WTC11 (cell line): Measurements from ENCODE around the gene PEX11B.

Source experiments
- FOXK1 ChIP-seq: sonication (generic); formaldehyde crosslinking; IDR thresholded peaks from 2 replicates; pipeline ENCODE4 v1.8.0; 2022; ENCODE audit warnings: mild to moderate bottlenecking, moderate library complexity, missing genetic modification reagents
- TF ChIP-seq, protein P1 (sequence below): fragments of 200-600 bp; IDR thresholded peaks from 2 replicates; pipeline ENCODE4 v1.8.0; 2022; ENCODE audit warnings: antibody characterized with exemption
- TF ChIP-seq, protein P2 (sequence below): sonication (generic); formaldehyde crosslinking; IDR thresholded peaks from 2 replicates; pipeline ENCODE4 v1.8.1; 2023; ENCODE audit warnings: mild to moderate bottlenecking, missing genetic modification reagents

DNA sequence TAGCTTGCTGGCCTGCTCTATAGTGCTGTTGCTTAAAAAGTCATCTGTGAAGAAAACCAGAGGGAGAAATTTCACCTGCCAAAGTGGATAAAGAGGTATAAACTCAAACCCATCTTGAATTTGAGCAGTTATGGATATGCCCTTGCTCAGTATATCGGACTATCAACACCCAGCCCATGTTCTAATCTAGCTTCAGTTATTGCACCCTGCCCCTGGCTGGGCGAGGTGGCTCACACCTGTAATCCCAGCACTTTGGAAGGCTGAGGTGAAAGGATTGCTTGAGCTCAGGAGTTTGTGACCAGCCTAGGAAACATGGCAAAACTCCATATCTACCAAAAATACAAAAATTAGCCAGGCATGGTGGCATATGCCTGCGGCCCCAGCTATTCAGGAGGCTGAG lies 26.0 kb upstream of the PEX11B start:
- TF ChIP-seq, protein P1, sequence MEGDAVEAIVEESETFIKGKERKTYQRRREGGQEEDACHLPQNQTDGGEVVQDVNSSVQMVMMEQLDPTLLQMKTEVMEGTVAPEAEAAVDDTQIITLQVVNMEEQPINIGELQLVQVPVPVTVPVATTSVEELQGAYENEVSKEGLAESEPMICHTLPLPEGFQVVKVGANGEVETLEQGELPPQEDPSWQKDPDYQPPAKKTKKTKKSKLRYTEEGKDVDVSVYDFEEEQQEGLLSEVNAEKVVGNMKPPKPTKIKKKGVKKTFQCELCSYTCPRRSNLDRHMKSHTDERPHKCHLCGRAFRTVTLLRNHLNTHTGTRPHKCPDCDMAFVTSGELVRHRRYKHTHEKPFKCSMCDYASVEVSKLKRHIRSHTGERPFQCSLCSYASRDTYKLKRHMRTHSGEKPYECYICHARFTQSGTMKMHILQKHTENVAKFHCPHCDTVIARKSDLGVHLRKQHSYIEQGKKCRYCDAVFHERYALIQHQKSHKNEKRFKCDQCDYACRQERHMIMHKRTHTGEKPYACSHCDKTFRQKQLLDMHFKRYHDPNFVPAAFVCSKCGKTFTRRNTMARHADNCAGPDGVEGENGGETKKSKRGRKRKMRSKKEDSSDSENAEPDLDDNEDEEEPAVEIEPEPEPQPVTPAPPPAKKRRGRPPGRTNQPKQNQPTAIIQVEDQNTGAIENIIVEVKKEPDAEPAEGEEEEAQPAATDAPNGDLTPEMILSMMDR = no peak
- no peak for TF ChIP-seq FOXK1 (CRISPR knock-in tag)
- TF ChIP-seq, protein P2, sequence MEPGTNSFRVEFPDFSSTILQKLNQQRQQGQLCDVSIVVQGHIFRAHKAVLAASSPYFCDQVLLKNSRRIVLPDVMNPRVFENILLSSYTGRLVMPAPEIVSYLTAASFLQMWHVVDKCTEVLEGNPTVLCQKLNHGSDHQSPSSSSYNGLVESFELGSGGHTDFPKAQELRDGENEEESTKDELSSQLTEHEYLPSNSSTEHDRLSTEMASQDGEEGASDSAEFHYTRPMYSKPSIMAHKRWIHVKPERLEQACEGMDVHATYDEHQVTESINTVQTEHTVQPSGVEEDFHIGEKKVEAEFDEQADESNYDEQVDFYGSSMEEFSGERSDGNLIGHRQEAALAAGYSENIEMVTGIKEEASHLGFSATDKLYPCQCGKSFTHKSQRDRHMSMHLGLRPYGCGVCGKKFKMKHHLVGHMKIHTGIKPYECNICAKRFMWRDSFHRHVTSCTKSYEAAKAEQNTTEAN (CRISPR knock-in tag) = no peak
